IMR-90 (cell line): ENCODE results near the gene SLC6A6. TPM values are rescaled to one million over a fixed set of nuclear protein-coding genes. Genes with fewer than 3 reads are reported as not detected.

Source experiments
- ATAC-seq: fragments of 200-7000 bp; cut with Tn5 transposase; 2 replicates; pipeline ENCODE4 v1.9.1; 2020; ENCODE audit warnings: low read depth, mild to moderate bottlenecking, moderate library complexity
- BruUV-seq: library from RNA; stranded (reverse); fragments of 400-500 nt; replicated peaks from 2 replicates; lab custom pipeline; 2021; lab: Mats Ljungman, UMichigan
- CTCF ChIA-PET: fragments of 300-600 bp; formaldehyde crosslinking; extraction: SDS; loops from one replicate; lab custom pipeline; 2021; ENCODE audit warnings: antibody characterized with exemption; lab: Yijun Ruan, JAX
- POLR2A ChIA-PET: fragments of 300-600 bp; sonication (Branson Sonifier 250); formaldehyde crosslinking; loops from one replicate; lab custom pipeline; 2022; ENCODE audit warnings: antibody characterized with exemption; ENCODE audit not compliant: unreplicated experiment; lab: Charles Lee
- DNase-seq: peaks from one replicate; pipeline ENCODE4 v3.0.0; 2013
- H2AFZ ChIP-seq: replicated peaks from 2 replicates; pipeline ENCODE3; 2013; ENCODE audit warnings: low read length, mild to moderate bottlenecking; ENCODE audit not compliant: poor library complexity
- H2AK5ac ChIP-seq: 2 replicates; pipeline ENCODE4 v1.6.1; 2013; ENCODE audit warnings: low read depth, low read length, inconsistent platforms
- H2AK9ac ChIP-seq: replicated peaks from 2 replicates; pipeline ENCODE3; 2013; ENCODE audit warnings: mild to moderate bottlenecking, low read depth, low read length, moderate library complexity; ENCODE audit not compliant: poor library complexity
- H2BK120ac ChIP-seq: 2 replicates; pipeline ENCODE4 v1.6.1; 2013; ENCODE audit warnings: low read depth, low read length, inconsistent platforms
- H2BK15ac ChIP-seq: 3 replicates; pipeline ENCODE4 v1.6.1; 2013; ENCODE audit warnings: low read depth, low read length, inconsistent platforms
- H2BK20ac ChIP-seq: 2 replicates; pipeline ENCODE4 v1.6.1; 2013; ENCODE audit warnings: low read depth, mild to moderate bottlenecking, inconsistent platforms, low read length, moderate library complexity
- H2BK5ac ChIP-seq: 2 replicates; pipeline ENCODE4 v1.6.1; 2013; ENCODE audit warnings: mild to moderate bottlenecking, low read depth, low read length, inconsistent platforms; ENCODE audit not compliant: poor library complexity, severe bottlenecking
- H3K14ac ChIP-seq: replicated peaks from 2 replicates; pipeline ENCODE4 v1.6.1; 2013; ENCODE audit warnings: low read depth, low read length, inconsistent platforms
- H3K18ac ChIP-seq: 2 replicates; pipeline ENCODE4 v1.6.1; 2013; ENCODE audit warnings: low read depth, low read length, control low read depth
- H3K23ac ChIP-seq: 2 replicates; pipeline ENCODE4 v1.6.1; 2013; ENCODE audit warnings: low read depth, low read length, inconsistent platforms
- H3K27ac ChIP-seq: 2 replicates; pipeline ENCODE4 v1.5.1; 2013; ENCODE audit warnings: mild to moderate bottlenecking, control low read depth, low read length; ENCODE audit not compliant: insufficient read depth
- H3K27me3 ChIP-seq: 2 replicates; pipeline ENCODE4 v1.6.1; 2013; ENCODE audit warnings: low read length; ENCODE audit not compliant: control insufficient read depth, insufficient read depth
- H3K36me3 ChIP-seq: 2 replicates; pipeline ENCODE4 v1.6.1; 2013; ENCODE audit warnings: low read length, mixed read lengths; ENCODE audit not compliant: control insufficient read depth, insufficient read depth
- H3K4ac ChIP-seq: 2 replicates; pipeline ENCODE4 v1.6.1; 2013; ENCODE audit warnings: low read depth, low read length, inconsistent platforms
- H3K4me1 ChIP-seq: 2 replicates; pipeline ENCODE4 v1.6.1; 2013; ENCODE audit warnings: low read length, mixed read lengths; ENCODE audit not compliant: control insufficient read depth, insufficient read depth
- H3K4me2 ChIP-seq: 2 replicates; pipeline ENCODE4 v1.6.1; 2013; ENCODE audit warnings: low read depth, mild to moderate bottlenecking, control low read depth, low read length, moderate library complexity
- H3K4me3 ChIP-seq: 2 replicates; pipeline ENCODE4 v1.5.1; 2013; ENCODE audit warnings: low read depth, mild to moderate bottlenecking, control low read depth, low read length, moderate library complexity; ENCODE audit not compliant: insufficient read depth
- H3K56ac ChIP-seq: 2 replicates; pipeline ENCODE4 v1.6.1; 2013; ENCODE audit warnings: low read length, inconsistent platforms; ENCODE audit not compliant: insufficient read depth; ENCODE audit errors: extremely low read depth
- H3K79me1 ChIP-seq, 2 experiments: 2 replicates each; pipeline ENCODE4 v1.6.1; 2013; ENCODE audit warnings: low read length in 2 of 2, inconsistent platforms in 1 of 2, low read depth in 1 of 2
- H3K9ac ChIP-seq: 2 replicates; pipeline ENCODE4 v1.6.1; 2013; ENCODE audit warnings: low read depth, low read length, control low read depth
- H3K9me1 ChIP-seq: 2 replicates; pipeline ENCODE4 v1.6.1; 2013; ENCODE audit warnings: low read length, inconsistent platforms; ENCODE audit not compliant: insufficient read depth
- H3K9me3 ChIP-seq: 2 replicates; pipeline ENCODE4 v1.6.1; 2013; ENCODE audit warnings: low read length; ENCODE audit not compliant: control insufficient read depth, insufficient read depth
- H4K20me1 ChIP-seq: 2 replicates; pipeline ENCODE4 v1.6.1; 2013; ENCODE audit warnings: low read length, inconsistent platforms; ENCODE audit not compliant: insufficient read depth
- H4K5ac ChIP-seq: 2 replicates; pipeline ENCODE4 v1.6.1; 2013; ENCODE audit warnings: mild to moderate bottlenecking, low read depth, low read length, control low read depth
- H4K8ac ChIP-seq, 2 experiments: 2 replicates each; pipeline ENCODE4 v1.6.1; 2013; ENCODE audit warnings: low read depth in 2 of 2, low read length in 2 of 2, control low read depth in 1 of 2, inconsistent platforms in 1 of 2
- H4K91ac ChIP-seq: 2 replicates; pipeline ENCODE4 v1.6.1; 2013; ENCODE audit warnings: low read depth, low read length, inconsistent platforms; ENCODE audit not compliant: insufficient read depth
- BHLHE40 ChIP-seq: fragments of 150-350 bp; IDR thresholded peaks from 2 replicates; pipeline ENCODE4 v1.6.1; 2016; ENCODE audit warnings: mild to moderate bottlenecking, low read depth, low read length
- CEBPB ChIP-seq: IDR thresholded peaks from 2 replicates; pipeline ENCODE4 v1.6.1; 2012; ENCODE audit warnings: low read depth, low read length, improper control_type of control experiment
- CHD1 ChIP-seq: IDR thresholded peaks from 2 replicates; pipeline ENCODE4 v1.6.1; 2012; ENCODE audit warnings: low read depth, low read length, improper control_type of control experiment
- FOS ChIP-seq: fragments of 150-350 bp; IDR thresholded peaks from 2 replicates; pipeline ENCODE4 v1.6.1; 2016; ENCODE audit warnings: low read depth, low read length
- MAFK ChIP-seq: IDR thresholded peaks from 2 replicates; pipeline ENCODE4 v1.6.1; 2012; ENCODE audit warnings: low read depth, low read length, improper control_type of control experiment
- MAZ ChIP-seq: IDR thresholded peaks from 2 replicates; pipeline ENCODE4 v1.6.1; 2012; ENCODE audit warnings: low read depth, mild to moderate bottlenecking, low read length, improper control_type of control experiment, moderate library complexity, borderline replicate concordance
- MXI1 ChIP-seq: IDR thresholded peaks from 2 replicates; pipeline ENCODE4 v1.6.1; 2012; ENCODE audit warnings: low read depth, mild to moderate bottlenecking, low read length, moderate library complexity, borderline replicate concordance
- NFE2L2 ChIP-seq: fragments of 150-350 bp; IDR thresholded peaks from 2 replicates; pipeline ENCODE4 v1.6.1; 2016; ENCODE audit warnings: low read depth, mild to moderate bottlenecking, low read length
- POLR2A ChIP-seq: IDR thresholded peaks from 2 replicates; pipeline ENCODE4 v1.6.1; 2012; ENCODE audit warnings: mild to moderate bottlenecking, low read depth, low read length
- RAD21 ChIP-seq: IDR thresholded peaks from 2 replicates; pipeline ENCODE4 v1.6.1; 2012; ENCODE audit warnings: low read length, improper control_type of control experiment
- RCOR1 ChIP-seq: IDR thresholded peaks from 2 replicates; pipeline ENCODE4 v1.6.1; 2012; ENCODE audit warnings: mild to moderate bottlenecking, low read length, improper control_type of control experiment; ENCODE audit not compliant: insufficient replicate concordance
- RFX5 ChIP-seq: IDR thresholded peaks from 2 replicates; pipeline ENCODE4 v1.8.0; 2012; ENCODE audit warnings: low read depth, mild to moderate bottlenecking, low read length, moderate library complexity
- SMC3 ChIP-seq: fragments of 150-350 bp; IDR thresholded peaks from 2 replicates; pipeline ENCODE4 v1.6.1; 2016; ENCODE audit warnings: low read depth, mild to moderate bottlenecking, antibody characterized with exemption, low read length, moderate library complexity
- USF2 ChIP-seq: fragments of 150-350 bp; IDR thresholded peaks from 2 replicates; pipeline ENCODE4 v1.6.1; 2017; ENCODE audit warnings: mild to moderate bottlenecking, antibody characterized with exemption, low read length, low read depth
- WGBS, 2 experiments: methylation state at CpG; one replicate each; pipeline versions ENCODE4 v1.1.5 to v1.1.7; 2013; ENCODE audit warnings: missing lambda C conversion rate in 2 of 2; ENCODE audit not compliant: insufficient read length in 1 of 2; ENCODE audit errors: extremely low coverage in 2 of 2; 5-methylcytosine and 5-hydroxymethylcytosine counted together
- dilution Hi-C: fragments of 300-500 bp; cut with HindIII; formaldehyde crosslinking; loops from one replicate; pipeline ENCODE4 v1.14.3; 2018; ENCODE audit warnings: low sequenced_read_pairs; ENCODE audit not compliant: unreplicated experiment
- in situ Hi-C: fragments of 300-500 bp; cut with MboI; formaldehyde crosslinking; loops from 3 replicates; pipeline ENCODE4 v1.14.3; 2019; ENCODE audit warnings: low sequenced_read_pairs, inconsistent platforms, mixed read lengths
- intact Hi-C: fragments of 100-400 bp; cut with micrococcal nuclease; formaldehyde crosslinking; loops from 2 replicates; pipeline ENCODE4 v1.10.0; 2022
- polyA plus RNA-seq, 3 experiments: library from polyadenylated mRNA; depleted of rRNA; stranded (reverse); fragments of >200 nt; gene quantifications; 2 replicates each; pipeline ENCODE4 v1.2.3, GENCODE V29; 2012; ENCODE audit warnings: low replicate concordance in 1 of 3
- total RNA-seq: library from RNA; depleted of rRNA; stranded (reverse); fragments of >200 nt; gene quantifications from 2 replicates; pipeline ENCODE4 v1.2.3, GENCODE V29; 2012
- TF ChIP-seq, protein P1 (sequence below): conservative IDR thresholded peaks from 2 replicates; pipeline ENCODE4 v1.5.1; 2012; ENCODE audit warnings: mild to moderate bottlenecking, low read depth, low read length, improper control_type of control experiment
- TF ChIP-seq, protein P2 (sequence below): fragments of 150-350 bp; IDR thresholded peaks from 2 replicates; pipeline ENCODE4 v1.6.1; 2016; ENCODE audit warnings: low read depth, mild to moderate bottlenecking, low read length, moderate library complexity, borderline replicate concordance

SLC6A6 gene
- total and polyA plus RNA-seq, 2 of the 4 experiments (the other 2 are of a cell fraction) = 29.9 to 39.4 TPM

- dilution Hi-C loops = no loop called here
- H4K8ac ChIP-seq = no peak overlapping the region
- BruUV-seq = no TSS peak
- H3K9ac ChIP-seq = no peak overlapping the region
- POLR2A ChIA-PET = interaction anchor here (0.6 kb wide), 1 partner anchor 60 kb away, joined by 3 read pairs; no protein-coding TSS in a partner anchor
- no peak for TF ChIP-seq POLR2A
- no peak for TF ChIP-seq MAZ
- no peak for TF ChIP-seq RFX5
- TF ChIP-seq USF2 = no peak
- TF ChIP-seq MXI1 = no peak
- TF ChIP-seq RCOR1 = no peak
- no peak for TF ChIP-seq CEBPB
- no peak for TF ChIP-seq CHD1
- no peak for TF ChIP-seq RAD21
- no peak for TF ChIP-seq MAFK
- no peak for TF ChIP-seq SMC3
- no peak for TF ChIP-seq FOS
- no peak for TF ChIP-seq BHLHE40
- TF ChIP-seq, protein P1, sequence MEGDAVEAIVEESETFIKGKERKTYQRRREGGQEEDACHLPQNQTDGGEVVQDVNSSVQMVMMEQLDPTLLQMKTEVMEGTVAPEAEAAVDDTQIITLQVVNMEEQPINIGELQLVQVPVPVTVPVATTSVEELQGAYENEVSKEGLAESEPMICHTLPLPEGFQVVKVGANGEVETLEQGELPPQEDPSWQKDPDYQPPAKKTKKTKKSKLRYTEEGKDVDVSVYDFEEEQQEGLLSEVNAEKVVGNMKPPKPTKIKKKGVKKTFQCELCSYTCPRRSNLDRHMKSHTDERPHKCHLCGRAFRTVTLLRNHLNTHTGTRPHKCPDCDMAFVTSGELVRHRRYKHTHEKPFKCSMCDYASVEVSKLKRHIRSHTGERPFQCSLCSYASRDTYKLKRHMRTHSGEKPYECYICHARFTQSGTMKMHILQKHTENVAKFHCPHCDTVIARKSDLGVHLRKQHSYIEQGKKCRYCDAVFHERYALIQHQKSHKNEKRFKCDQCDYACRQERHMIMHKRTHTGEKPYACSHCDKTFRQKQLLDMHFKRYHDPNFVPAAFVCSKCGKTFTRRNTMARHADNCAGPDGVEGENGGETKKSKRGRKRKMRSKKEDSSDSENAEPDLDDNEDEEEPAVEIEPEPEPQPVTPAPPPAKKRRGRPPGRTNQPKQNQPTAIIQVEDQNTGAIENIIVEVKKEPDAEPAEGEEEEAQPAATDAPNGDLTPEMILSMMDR = no peak
- TF ChIP-seq, protein P2, sequence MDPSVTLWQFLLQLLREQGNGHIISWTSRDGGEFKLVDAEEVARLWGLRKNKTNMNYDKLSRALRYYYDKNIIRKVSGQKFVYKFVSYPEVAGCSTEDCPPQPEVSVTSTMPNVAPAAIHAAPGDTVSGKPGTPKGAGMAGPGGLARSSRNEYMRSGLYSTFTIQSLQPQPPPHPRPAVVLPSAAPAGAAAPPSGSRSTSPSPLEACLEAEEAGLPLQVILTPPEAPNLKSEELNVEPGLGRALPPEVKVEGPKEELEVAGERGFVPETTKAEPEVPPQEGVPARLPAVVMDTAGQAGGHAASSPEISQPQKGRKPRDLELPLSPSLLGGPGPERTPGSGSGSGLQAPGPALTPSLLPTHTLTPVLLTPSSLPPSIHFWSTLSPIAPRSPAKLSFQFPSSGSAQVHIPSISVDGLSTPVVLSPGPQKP = no peak
- no peak for TF ChIP-seq NFE2L2
- intact Hi-C loops = no loop called here
- H2AFZ ChIP-seq = no peak overlapping the region
- peaks cover 13% of the 10 kb centered on the region for H3K36me3 ChIP-seq
- no peak overlapping the region for H4K91ac ChIP-seq
- peaks cover 35% of the 10 kb centered on the region for H4K20me1 ChIP-seq
- H3K23ac ChIP-seq = no peak overlapping the region
- no peaks in the 10 kb centered on the region for H3K27me3 ChIP-seq
- no peak overlapping the region for H3K14ac ChIP-seq
- in situ Hi-C loops = loop anchor here (5.0 kb wide), 1 partner anchor 55 kb away; no protein-coding TSS in a partner anchor
- peaks cover 31% of the 10 kb centered on the region for H3K4me1 ChIP-seq
- H3K4ac ChIP-seq = no peak overlapping the region
- no peak overlapping the region for H4K5ac ChIP-seq
- H2AK5ac ChIP-seq = no peak overlapping the region
- H3K27ac ChIP-seq = no peak overlapping the region
- ATAC-seq = no peak
- H3K9me3 ChIP-seq = no peaks in the 10 kb centered on the region
- no peak overlapping the region for H2BK5ac ChIP-seq
- CTCF ChIA-PET = no interaction called here
- no peak overlapping the region for H3K56ac ChIP-seq
- H3K79me1 ChIP-seq = peaks cover 45 to 72% of the 10 kb centered on the region in 2 experiments
- 100% methylated on average over 1 of the region's 5 CpGs; no CpG with 5 or more reads in 1 of the 2 experiments for WGBS, 2 experiments
- H3K4me2 ChIP-seq = no peak overlapping the region
- no peak overlapping the region for H2AK9ac ChIP-seq
- H2BK15ac ChIP-seq = no peak overlapping the region
- no peak for DNase-seq
- no peak overlapping the region for H3K4me3 ChIP-seq
- H3K9me1 ChIP-seq = peaks cover 47% of the 10 kb centered on the region
- no peak overlapping the region for H2BK120ac ChIP-seq
- H2BK20ac ChIP-seq = no peak overlapping the region
- H3K18ac ChIP-seq = no peak overlapping the region
Measured at GRCh38 chr3:14407203-14407602, 4.8 kb downstream of the SLC6A6 start.
